ENCODE measurements around the gene PSTPIP1.

- no peak for TF ChIP-seq CTCF (IDR thresholded peaks at IDR 0.05; ENCODE audit: low read depth, low read length)
- TF ChIP-seq POLR2A (IDR thresholded peaks at IDR 0.05; ENCODE audit: extremely low read depth, insufficient read length), result no peak
These were observed 48.3 kb downstream of the PSTPIP1 start for GRCh38 chr15:77042955-77043920.

Measured in NB4 (cell line).